Adrenal gland (tissue), 12 donors: ENCODE results near the gene AMPH. TPM values are rescaled to one million over a fixed set of nuclear protein-coding genes. Genes with fewer than 3 reads are reported as not detected.
A peak's percentile ranks its signal among the peaks of the same experiment; 100 is the strongest.

ENCODE experiments used
- DNase-seq, 7 donors: peaks; one replicate each; pipeline ENCODE4 v3.0.0-alpha.2; 2019 to 2020
- H3K27ac ChIP-seq, 5 donors: fragments of 200-600 bp; sonication (generic) in 4 of 5; 1 replicate in 3 of 5; 2 replicates in 2 of 5; pipeline versions ENCODE4 v1.5.1 to v1.8.0; 2016 to 2020; ENCODE audit warnings: mild to moderate bottlenecking in 1 of 5
- H3K27me3 ChIP-seq: fragments of 200-600 bp; 2 replicates; pipeline ENCODE4 v1.8.0; 2021
- H3K36me3 ChIP-seq, 2 donors: fragments of 200-600 bp; replicated peaks in 1 of 2; 1 replicate in 1 of 2; 2 replicates in 1 of 2; pipeline versions ENCODE4 v1.5.1 to v1.8.0; 2018 to 2022
- H3K4me1 ChIP-seq, 2 donors: fragments of 200-600 bp; replicated peaks in 1 of 2; 1 replicate in 1 of 2; 2 replicates in 1 of 2; pipeline versions ENCODE4 v1.5.1 to v1.8.0; 2018 to 2021
- H3K4me3 ChIP-seq, 4 donors: fragments of 200-600 bp; sonication (generic) in 3 of 4; one replicate each; pipeline ENCODE4 v1.5.1; 2016 to 2018
- H3K9me3 ChIP-seq, 3 donors: fragments of 200-600 bp; sonication (generic) in 1 of 3; replicated peaks in 1 of 3; 1 replicate in 2 of 3; 2 replicates in 1 of 3; pipeline versions ENCODE4 v1.5.1 to v1.8.0; 2016 to 2021
- CTCF ChIP-seq, 6 experiments: fragments of 450-650 bp in 4 of 6; fragments of 200-600 bp in 2 of 6; sonication (generic) in 1 of 6; IDR thresholded peaks; 1 replicate in 5 of 6; 2 replicates in 1 of 6; pipeline versions ENCODE4 v1.5.1 to v1.8.0; 2016 to 2021; ENCODE audit warnings: antibody characterized with exemption in 6 of 6, mild to moderate bottlenecking in 2 of 6, moderate library complexity in 1 of 6
- POLR2A ChIP-seq, 2 donors: fragments of 450-650 bp; IDR thresholded peaks; one replicate each; pipeline ENCODE4 v1.6.1; 2017; ENCODE audit warnings: antibody characterized with exemption in 2 of 2, mild to moderate bottlenecking in 2 of 2, moderate library complexity in 1 of 2
- WGBS, 4 donors: extraction: QIAGEN DNeasy Blood & Tissue Kit in 2 of 4; methylation state at CpG; one replicate each; pipeline versions ENCODE4 v1.1.5 to v1.1.7; 2013 to 2017; 5-methylcytosine and 5-hydroxymethylcytosine counted together
- intact Hi-C, 2 donors: fragments of 100-400 bp; cut with DNase I; formaldehyde crosslinking; loops; one replicate each; pipeline versions ENCODE4 v1.14.1 to v1.15.0; 2022 to 2023
- polyA plus RNA-seq, 3 donors: library from polyadenylated mRNA; stranded (reverse); fragments of 200-250 nt in 2 of 3; fragments of 350-450 nt in 1 of 3; fragmentation: Illumina TruSeq in 1 of 3; extraction: RNeasy Lipid Tissue Mini Kit (QIAGEN cat#74804) in 1 of 3; gene quantifications; one replicate each; pipeline ENCODE4 v1.2.3, GENCODE V29; 2013 to 2014
- total RNA-seq, 9 donors: library from RNA; depleted of rRNA in 4 of 9; stranded (reverse); fragments of >200 nt in 4 of 9; fragments of 120-200 nt in 1 of 9; fragmentation: NEBNext Ultra II Directional in 1 of 9; extraction: Animal tissue kit (Norgen Biotek cat#: 25700) in 1 of 9; gene quantifications; one replicate each; pipeline versions ENCODE4 v1.1.0 to v1.2.4, GENCODE V29; 2013 to 2023
- donor health status: healthy with polysubstance abuse.
- donor health status: Bipolar disorder and iron deficiency.
- donor health status: DM: yes; HTN: yes; CAD: no.
- donor health status: DM: no; HTN: no; CAD: no.
- donor health status: DM: no; HTN: no; CAD: no.
- donor health status: DM: yes; HTN: yes; CAD: no.

AMPH gene
- total and polyA plus RNA-seq, 12 donors = 0.18 to 4.4 (median 1.1) TPM; not detected in 1

- H3K4me1 ChIP-seq = no peaks in the 10 kb centered on the region
- intact Hi-C loops = no loop called here
- no peaks in the 10 kb centered on the region for H3K9me3 ChIP-seq
- DNase-seq = no peak
- no peak overlapping the region for H3K4me3 ChIP-seq
- WGBS, 4 donors = 77 to 85% (median 82%) methylated on average over 4 to 5 of the region's 5 CpGs
- TF ChIP-seq CTCF (IDR thresholded peaks at IDR 0.05) (no peak), POLR2A (IDR thresholded peaks at IDR 0.05) (no peak)
- H3K27ac ChIP-seq = no peak overlapping the region
- no peaks in the 10 kb centered on the region for H3K27me3 ChIP-seq
- no peaks in the 10 kb centered on the region for H3K36me3 ChIP-seq
Measured at GRCh38 chr7:38677981-38678697, 47.0 kb upstream of the AMPH start.

GRCh38 chr7:38675494-38676106 lies 44.4 kb upstream of the AMPH start:
- H3K27ac ChIP-seq = no peak overlapping the region
- H3K36me3 ChIP-seq = no peaks in the 10 kb centered on the region
- no peak overlapping the region for H3K4me3 ChIP-seq
- H3K4me1 ChIP-seq = no peaks in the 10 kb centered on the region
- no peaks in the 10 kb centered on the region for H3K27me3 ChIP-seq
- TF ChIP-seq POLR2A (IDR thresholded peaks at IDR 0.05) (no peak), CTCF (IDR thresholded peaks at IDR 0.05) (no peak)
- intact Hi-C loops = no loop called here
- WGBS, 4 donors = 63 to 72% (median 70%) methylated on average over 8 of the region's 8 CpGs
- DNase-seq = no peak
- H3K9me3 ChIP-seq = no peaks in the 10 kb centered on the region

- no peak overlapping the region for H3K4me3 ChIP-seq
- DNase-seq = no peak
- 44 to 68% (median 61%) methylated on average over 1 of the region's 1 CpG for WGBS, 4 donors
- TF ChIP-seq POLR2A (IDR thresholded peaks at IDR 0.05) (no peak), CTCF (IDR thresholded peaks at IDR 0.05) (no peak)
- no peaks in the 10 kb centered on the region for H3K4me1 ChIP-seq
- no peak overlapping the region for H3K27ac ChIP-seq
- intact Hi-C loops = no loop called here
- no peaks in the 10 kb centered on the region for H3K27me3 ChIP-seq
- no peaks in the 10 kb centered on the region for H3K9me3 ChIP-seq
- no peaks in the 10 kb centered on the region for H3K36me3 ChIP-seq
Measured at GRCh38 chr7:38674513-38674912, 43.3 kb upstream of the AMPH start.

- intact Hi-C loops = no loop called here
- Histone ChIP-seq H3K4me1 (no peaks in the 10 kb centered on the region), H3K4me3 (no peak overlapping the region), H3K9me3 (no peaks in the 10 kb centered on the region), H3K27me3 (no peaks in the 10 kb centered on the region), H3K27ac (peak overlapping the region in 1 of 5 donors; percentile 7), H3K36me3 (no peaks in the 10 kb centered on the region)
- peak in 2 of 7 donors; percentile 22 to 23 for DNase-seq
- TF ChIP-seq CTCF (IDR thresholded peaks at IDR 0.05) (no peak), POLR2A (IDR thresholded peaks at IDR 0.05) (no peak)
- WGBS, 4 donors = 63 to 77% (median 67%) methylated on average over 3 of the region's 3 CpGs
Measured at GRCh38 chr7:38673795-38674194, 42.6 kb upstream of the AMPH start.
